GM12872 (cell line): Measurements from ENCODE around the gene ABCC9.

ENCODE experiments used
- TF ChIP-seq, protein P1 (sequence below): IDR thresholded peaks from 3 replicates; pipeline ENCODE4 v1.5.1; 2011; ENCODE audit warnings: low read depth, mild to moderate bottlenecking, low read length, moderate library complexity; ENCODE audit not compliant: insufficient read depth

Gene ABCC9

DNA sequence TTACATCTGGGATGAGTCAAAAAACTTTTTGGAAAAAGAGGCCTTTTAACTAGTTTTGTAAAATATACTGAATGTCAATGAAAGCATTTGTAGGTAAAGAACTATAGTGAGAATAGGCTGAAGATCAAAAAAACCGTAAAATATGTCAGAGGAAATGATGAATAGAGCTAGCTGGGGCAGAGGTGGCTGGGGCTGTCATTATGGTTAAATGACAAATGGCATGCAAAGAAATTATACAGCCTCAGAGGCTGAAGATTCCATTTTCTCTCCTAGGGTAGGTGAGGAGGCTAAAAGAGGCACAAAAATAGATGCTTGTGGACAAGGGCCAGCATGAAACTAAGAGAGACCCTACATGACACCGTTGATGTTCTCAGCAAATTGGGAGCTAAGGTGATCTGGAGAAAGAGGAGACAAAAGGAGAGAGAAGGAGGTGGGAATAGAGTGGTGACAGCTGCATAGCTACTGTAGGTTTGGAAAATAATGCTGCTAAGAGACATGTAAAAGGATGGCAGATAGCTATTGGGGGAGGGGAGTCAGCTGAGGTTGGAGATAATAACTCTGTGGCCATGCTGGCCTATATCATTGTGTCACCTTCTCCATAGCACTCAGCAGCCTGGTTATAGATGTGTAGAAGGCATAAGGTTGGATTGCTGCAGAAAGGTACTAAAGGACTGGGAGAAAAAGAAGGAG lies 63.8 kb downstream of the ABCC9 start:
- TF ChIP-seq, protein P1, sequence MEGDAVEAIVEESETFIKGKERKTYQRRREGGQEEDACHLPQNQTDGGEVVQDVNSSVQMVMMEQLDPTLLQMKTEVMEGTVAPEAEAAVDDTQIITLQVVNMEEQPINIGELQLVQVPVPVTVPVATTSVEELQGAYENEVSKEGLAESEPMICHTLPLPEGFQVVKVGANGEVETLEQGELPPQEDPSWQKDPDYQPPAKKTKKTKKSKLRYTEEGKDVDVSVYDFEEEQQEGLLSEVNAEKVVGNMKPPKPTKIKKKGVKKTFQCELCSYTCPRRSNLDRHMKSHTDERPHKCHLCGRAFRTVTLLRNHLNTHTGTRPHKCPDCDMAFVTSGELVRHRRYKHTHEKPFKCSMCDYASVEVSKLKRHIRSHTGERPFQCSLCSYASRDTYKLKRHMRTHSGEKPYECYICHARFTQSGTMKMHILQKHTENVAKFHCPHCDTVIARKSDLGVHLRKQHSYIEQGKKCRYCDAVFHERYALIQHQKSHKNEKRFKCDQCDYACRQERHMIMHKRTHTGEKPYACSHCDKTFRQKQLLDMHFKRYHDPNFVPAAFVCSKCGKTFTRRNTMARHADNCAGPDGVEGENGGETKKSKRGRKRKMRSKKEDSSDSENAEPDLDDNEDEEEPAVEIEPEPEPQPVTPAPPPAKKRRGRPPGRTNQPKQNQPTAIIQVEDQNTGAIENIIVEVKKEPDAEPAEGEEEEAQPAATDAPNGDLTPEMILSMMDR = no peak

DNA sequence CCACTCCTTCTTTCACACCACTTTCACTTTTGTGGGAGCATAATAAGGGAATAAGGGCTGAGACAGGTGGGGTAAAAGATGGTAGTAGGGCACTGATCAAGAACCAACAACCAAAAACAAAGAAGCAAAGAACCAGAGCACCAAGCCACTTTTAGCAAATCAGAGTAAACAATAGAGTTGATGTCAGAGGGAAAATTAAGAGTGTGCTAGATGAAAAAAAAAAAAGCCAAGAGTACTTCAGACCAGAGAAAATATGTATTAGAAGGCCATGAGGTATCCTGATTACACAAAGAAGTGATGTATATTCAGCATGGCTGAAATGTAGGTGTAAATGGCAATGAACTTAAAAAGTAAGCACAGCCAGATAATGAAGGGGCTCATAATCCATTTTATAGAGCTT lies 75.4 kb downstream of the ABCC9 start:
- TF ChIP-seq, protein P1 = no peak

DNA sequence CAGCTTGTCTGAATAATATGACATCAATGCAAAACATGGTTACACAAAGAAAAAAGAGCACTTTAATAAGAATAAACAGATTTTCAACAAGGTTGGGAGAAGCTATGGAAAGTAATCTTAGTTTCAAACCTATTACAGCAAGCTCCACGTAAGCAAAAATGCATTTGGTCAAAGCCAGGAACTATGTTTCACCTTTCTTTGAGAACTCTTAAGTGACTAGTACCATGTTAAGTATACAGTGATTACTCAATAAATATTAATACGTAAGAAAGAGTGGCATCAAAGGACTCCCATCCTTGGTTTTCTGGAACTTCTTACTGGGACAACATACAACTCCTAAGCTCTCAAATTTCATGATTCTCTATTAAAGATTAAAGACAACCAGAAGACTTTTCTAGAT lies 80.7 kb downstream of the ABCC9 start:
- TF ChIP-seq, protein P1 = no peak

DNA sequence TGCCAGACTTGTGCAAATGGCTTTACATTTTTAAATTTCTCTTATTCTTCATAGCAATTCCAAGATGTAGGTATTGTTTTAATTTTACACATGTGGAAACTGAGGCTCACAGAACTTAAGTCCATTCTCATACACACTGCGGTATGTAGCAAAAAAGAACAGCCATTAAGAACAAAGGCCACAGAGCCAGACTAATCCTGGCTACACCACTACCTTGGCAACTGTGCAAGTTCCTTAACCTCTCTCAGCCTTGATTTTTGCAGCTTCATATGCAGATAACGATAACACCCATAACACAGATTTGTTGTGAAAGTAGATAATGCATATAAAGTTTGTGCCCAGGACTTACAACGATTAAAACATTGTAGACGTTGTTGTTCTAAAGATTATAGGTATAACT lies 81.1 kb downstream of the ABCC9 start:
- TF ChIP-seq, protein P1 = no peak

DNA sequence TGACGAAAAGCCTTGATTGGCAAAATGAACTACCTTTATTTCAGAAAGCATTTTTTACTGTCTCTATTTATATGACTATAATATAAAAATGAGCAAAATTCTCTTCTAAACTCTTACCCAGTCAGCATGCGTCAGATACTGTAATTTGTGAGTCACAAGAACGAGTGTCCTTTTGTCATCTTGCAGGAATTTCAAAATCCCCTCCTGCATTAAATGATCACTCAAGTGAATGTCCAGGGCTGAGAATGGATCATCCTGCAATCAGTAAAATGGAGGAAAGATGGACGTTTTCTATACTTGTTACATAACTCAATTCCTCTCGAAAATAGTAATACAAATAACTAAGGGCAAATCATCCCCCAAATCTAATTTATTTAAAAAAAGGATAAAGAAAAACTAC lies 89.0 kb downstream of the ABCC9 start:
- TF ChIP-seq, protein P1 = no peak

DNA sequence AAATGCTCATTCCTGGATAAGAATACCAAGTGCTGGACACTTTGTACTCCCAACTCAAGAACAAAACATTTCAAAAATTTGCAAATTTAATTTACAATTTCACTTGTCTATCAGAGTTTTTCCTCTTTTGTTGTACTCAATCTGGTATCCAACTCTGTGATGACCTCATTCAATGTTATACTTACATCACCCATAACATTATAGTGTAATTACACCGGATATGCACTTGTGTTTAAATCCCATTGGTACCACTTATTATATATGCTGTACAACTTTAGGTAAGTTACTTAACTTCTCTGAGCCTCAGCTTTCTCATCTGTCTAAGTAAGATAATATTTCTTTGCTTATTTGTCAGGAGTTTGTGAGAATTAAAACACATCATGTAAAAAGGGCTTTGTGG lies 90.1 kb downstream of the ABCC9 start:
- TF ChIP-seq, protein P1 = no peak

DNA sequence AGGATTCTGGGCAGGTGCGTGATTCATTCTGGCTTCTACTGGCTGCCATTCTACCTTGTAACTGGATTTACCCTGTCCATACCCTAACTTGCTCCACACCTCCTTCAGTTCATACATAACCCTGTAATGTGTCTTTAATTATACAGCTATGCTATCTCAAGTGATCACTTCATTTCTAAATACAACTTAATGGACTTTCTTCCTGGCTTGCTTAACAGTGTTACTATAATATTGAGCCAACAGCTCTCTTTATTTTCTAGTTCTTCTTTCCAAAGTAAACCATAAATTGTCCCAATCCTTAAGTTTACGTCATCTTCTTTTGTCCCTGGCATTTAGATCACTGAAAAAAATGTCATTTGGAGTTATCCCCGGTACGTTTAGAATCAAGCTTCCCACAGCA lies 90.8 kb downstream of the ABCC9 start:
- TF ChIP-seq, protein P1 = no peak
